Thyroid gland (tissue), 4 donors: ENCODE measurements around the gene TAOK3. TPM values are rescaled to one million over a fixed set of nuclear protein-coding genes. Genes with fewer than 3 reads are reported as not detected.

Experiments
- DNase-seq, 2 donors: peaks; one replicate each; pipeline ENCODE4 v3.0.0-alpha.2; 2019
- H3K27ac ChIP-seq, 3 donors: fragments of 200-600 bp; sonication (generic); 1 replicate in 2 of 3; 2 replicates in 1 of 3; pipeline ENCODE4 v1.5.1; 2016 to 2019; ENCODE audit warnings: mild to moderate bottlenecking in 1 of 3, moderate library complexity in 1 of 3
- H3K27me3 ChIP-seq: fragments of 200-600 bp; sonication (generic); one replicate; pipeline ENCODE4 v1.5.1; 2019
- H3K36me3 ChIP-seq, 2 donors: fragments of 200-600 bp; sonication (generic); one replicate each; pipeline ENCODE4 v1.5.1; 2016 to 2019
- H3K4me1 ChIP-seq, 2 donors: fragments of 200-600 bp; sonication (generic); one replicate each; pipeline ENCODE4 v1.5.1; 2017 to 2019
- H3K4me3 ChIP-seq, 3 donors: fragments of 200-600 bp; sonication (generic); replicated peaks in 1 of 3; 1 replicate in 2 of 3; 2 replicates in 1 of 3; pipeline ENCODE4 v1.5.1; 2016; ENCODE audit warnings: mild to moderate bottlenecking in 1 of 3
- H3K9me3 ChIP-seq: fragments of 200-600 bp; sonication (generic); one replicate; pipeline ENCODE4 v1.5.1; 2017
- CTCF ChIP-seq, 6 experiments: fragments of 200-600 bp in 3 of 6; fragments of 450-650 bp in 3 of 6; sonication (generic) in 3 of 6; IDR thresholded peaks; one replicate each; pipeline ENCODE4 v1.5.1; 2016 to 2019; ENCODE audit warnings: antibody characterized with exemption in 6 of 6, mild to moderate bottlenecking in 2 of 6, inconsistent platforms in 1 of 6, moderate library complexity in 1 of 6
- POLR2A ChIP-seq, 2 donors: fragments of 450-650 bp; IDR thresholded peaks; one replicate each; pipeline ENCODE4 v1.6.1; 2017; ENCODE audit warnings: antibody characterized with exemption in 2 of 2, mild to moderate bottlenecking in 2 of 2, moderate library complexity in 1 of 2
- WGBS, 2 donors: methylation state at CpG; one replicate each; pipeline ENCODE4 v1.1.5; 2017; 5-methylcytosine and 5-hydroxymethylcytosine counted together
- intact Hi-C: fragments of 100-400 bp; cut with DNase I; formaldehyde crosslinking; loops from one replicate; pipeline ENCODE4 v1.15.1; 2023
- total RNA-seq, 4 donors: library from RNA; depleted of rRNA; stranded (reverse); fragments of >200 nt; gene quantifications; one replicate each; pipeline ENCODE4 v1.2.3, GENCODE V29; 2016

Gene TAOK3
- total RNA-seq, 4 donors from 2014 or later: 38.4 to 65.3 (median 50.2) TPM

DNA sequence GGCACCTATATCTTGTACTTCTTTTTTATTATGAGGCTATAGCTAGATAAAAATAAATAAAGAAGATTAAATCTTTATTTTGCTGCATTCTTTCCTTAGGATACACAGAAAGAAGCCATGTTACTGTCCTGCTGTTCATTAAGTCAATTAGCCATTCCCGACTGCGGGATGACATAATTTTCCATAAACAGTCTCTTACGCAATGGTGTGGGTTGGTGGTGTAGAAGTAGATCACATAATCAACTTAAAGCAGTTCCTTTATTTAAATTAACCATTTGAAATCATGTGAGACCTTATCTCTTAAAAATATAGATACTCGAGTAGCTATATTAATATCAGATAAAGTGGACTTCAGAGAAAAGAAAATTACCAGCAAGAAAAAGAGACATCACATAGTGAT lies 40.2 kb downstream of the TAOK3 start:
- WGBS, 2 donors: 95% methylated on average over 4 of the region's 4 CpGs
- intact Hi-C loops: no loop called here
- no peaks in the 10 kb centered on the region for H3K36me3 ChIP-seq
- no peaks in the 10 kb centered on the region for H3K27me3 ChIP-seq
- H3K4me1 ChIP-seq: no peaks in the 10 kb centered on the region
- H3K27ac ChIP-seq: no peak overlapping the region
- no peaks in the 10 kb centered on the region for H3K9me3 ChIP-seq
- DNase-seq: no peak
- TF ChIP-seq POLR2A (IDR thresholded peaks at IDR 0.05) (no peak), CTCF (IDR thresholded peaks at IDR 0.05) (no peak)
- H3K4me3 ChIP-seq: no peak overlapping the region

GRCh38 chr12:118330421-118331018 lies 42.2 kb downstream of the TAOK3 start:
- no peaks in the 10 kb centered on the region for H3K36me3 ChIP-seq
- no peak overlapping the region for H3K4me3 ChIP-seq
- no peaks in the 10 kb centered on the region for H3K9me3 ChIP-seq
- intact Hi-C loops: no loop called here
- TF ChIP-seq CTCF (IDR thresholded peaks at IDR 0.05) (no peak), POLR2A (IDR thresholded peaks at IDR 0.05) (no peak)
- no peaks in the 10 kb centered on the region for H3K4me1 ChIP-seq
- DNase-seq: no peak
- H3K27me3 ChIP-seq: no peaks in the 10 kb centered on the region
- WGBS, 2 donors: 67 to 78% methylated on average over 3 of the region's 3 CpGs
- no peak overlapping the region for H3K27ac ChIP-seq

GRCh38 chr12:118328486-118329330 lies 44.0 kb downstream of the TAOK3 start:
- Histone ChIP-seq H3K4me3 (no peak overlapping the region), H3K4me1 (no peaks in the 10 kb centered on the region), H3K36me3 (no peaks in the 10 kb centered on the region), H3K9me3 (no peaks in the 10 kb centered on the region), H3K27ac (no peak overlapping the region), H3K27me3 (no peaks in the 10 kb centered on the region)
- DNase-seq: no peak
- intact Hi-C loops: no loop called here
- 83 to 84% methylated on average over 3 of the region's 3 CpGs for WGBS, 2 donors
- no peak for TF ChIP-seq CTCF (IDR thresholded peaks at IDR 0.05)
- no peak for TF ChIP-seq POLR2A (IDR thresholded peaks at IDR 0.05)

GRCh38 chr12:118327391-118327790 lies 45.3 kb downstream of the TAOK3 start:
- no peaks in the 10 kb centered on the region for H3K4me1 ChIP-seq
- H3K9me3 ChIP-seq: no peaks in the 10 kb centered on the region
- DNase-seq: no peak
- no peak overlapping the region for H3K4me3 ChIP-seq
- no peaks in the 10 kb centered on the region for H3K27me3 ChIP-seq
- intact Hi-C loops: no loop called here
- no peak overlapping the region for H3K27ac ChIP-seq
- no peaks in the 10 kb centered on the region for H3K36me3 ChIP-seq
- TF ChIP-seq POLR2A (IDR thresholded peaks at IDR 0.05) (no peak), CTCF (IDR thresholded peaks at IDR 0.05) (no peak)

DNA sequence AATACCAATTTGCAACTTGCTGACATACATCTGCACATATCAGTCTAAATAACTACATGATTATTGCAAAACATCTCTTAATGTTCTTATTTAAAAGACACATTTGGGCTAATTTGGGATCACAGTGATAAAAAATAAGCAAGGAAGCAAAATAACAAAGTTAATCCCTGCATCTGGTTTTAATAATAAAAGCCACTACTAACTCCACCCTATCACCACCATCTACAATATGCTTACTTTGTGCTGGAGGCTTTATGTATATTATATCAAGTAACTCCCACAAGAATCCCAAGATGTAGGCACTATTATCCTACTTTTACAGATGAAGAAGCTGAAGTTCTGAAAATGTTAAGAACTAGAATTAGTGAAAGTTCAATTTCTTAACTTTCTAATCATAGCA lies 45.7 kb downstream of the TAOK3 start:
- Histone ChIP-seq H3K4me1 (no peaks in the 10 kb centered on the region), H3K36me3 (no peaks in the 10 kb centered on the region), H3K4me3 (no peak overlapping the region), H3K9me3 (no peaks in the 10 kb centered on the region), H3K27me3 (no peaks in the 10 kb centered on the region), H3K27ac (no peak overlapping the region)
- TF ChIP-seq POLR2A (IDR thresholded peaks at IDR 0.05) (no peak), CTCF (IDR thresholded peaks at IDR 0.05) (no peak)
- no peak for DNase-seq
- intact Hi-C loops: no loop called here
